SK-N-SH (cell line): ENCODE measurements around the gene CAVIN1.

Experiments
- CTCF ChIP-seq: fragments of 200-600 bp; sonication (generic); IDR thresholded peaks from 2 replicates; pipeline ENCODE4 v1.6.1; 2017; ENCODE audit warnings: antibody characterized with exemption, mild to moderate bottlenecking, moderate library complexity
- GATA2 ChIP-seq: sonication (generic); formaldehyde crosslinking; IDR thresholded peaks from 2 replicates; pipeline ENCODE4 v1.5.0; 2020; ENCODE audit warnings: mild to moderate bottlenecking, missing genetic modification reagents
- JUND ChIP-seq: IDR thresholded peaks from 2 replicates; pipeline ENCODE4 v1.4.0; 2012
- POLR2AphosphoS5 ChIP-seq: IDR thresholded peaks from 2 replicates; pipeline ENCODE4 v1.6.1; 2012; ENCODE audit warnings: low read depth, low read length
- REST ChIP-seq: IDR thresholded peaks from 2 replicates; pipeline ENCODE4 v1.6.1; 2012; ENCODE audit warnings: mild to moderate bottlenecking, low read depth, low read length, moderate library complexity
- YY1 ChIP-seq: IDR thresholded peaks from 2 replicates; pipeline ENCODE4 v1.4.0; 2012; ENCODE audit warnings: low read depth, mild to moderate bottlenecking

- TF ChIP-seq POLR2AphosphoS5, result no peak
- TF ChIP-seq REST, result no peak
- TF ChIP-seq YY1, result no peak
- no peak for TF ChIP-seq GATA2 (CRISPR knock-in tag)
- TF ChIP-seq JUND, result no peak
- no peak for TF ChIP-seq CTCF
These were observed 44.0 kb downstream of the CAVIN1 start for GRCh38 chr17:42378959-42379594.
